ENCODE measurements around the gene KIF3C. TPM values are rescaled to one million over a fixed set of nuclear protein-coding genes. Genes with fewer than 3 reads are reported as not detected.

The KIF3C gene
- total and polyA plus RNA-seq, 10 of the 15 experiments (the other 5 are each of a cell fraction or from before 2014, with no cell fraction given) = 0.10 to 0.63 (median 0.46) TPM

DNA sequence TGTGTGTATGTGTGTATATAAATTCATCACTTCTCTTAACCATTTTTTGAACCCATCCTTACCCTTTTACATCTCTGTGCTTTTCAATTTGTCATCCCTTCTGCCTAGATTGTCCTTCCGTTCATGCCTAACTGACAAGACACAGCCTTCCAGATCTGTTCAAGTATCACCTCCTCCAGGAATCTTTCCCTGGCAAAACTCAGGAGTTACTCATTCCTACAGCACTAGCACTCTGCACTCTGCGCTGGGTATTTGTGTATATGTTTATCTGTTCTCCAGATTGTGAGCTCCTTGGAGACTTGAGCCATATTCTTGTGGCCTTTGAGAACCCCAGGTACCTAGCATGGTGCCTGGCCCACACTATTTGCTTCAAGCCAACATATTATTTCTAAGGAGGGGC lies 77.2 kb downstream of the KIF3C start (continued):
- no peak for TF ChIP-seq NFYA (IDR thresholded peaks at IDR 0.05; ENCODE audit: borderline replicate concordance, low read depth, low read length)
- no peak for TF ChIP-seq SRF (IDR thresholded peaks at IDR 0.05; ENCODE audit: low read depth in 2 of 2, low read length in 2 of 2)
- TF ChIP-seq CBX3 (IDR thresholded peaks at IDR 0.05; ENCODE audit: borderline replicate concordance, low read depth) = no peak
- TF ChIP-seq RUNX3 (IDR thresholded peaks at IDR 0.05; ENCODE audit: low read length) = no peak
- no peak for TF ChIP-seq MYB (IDR thresholded peaks at IDR 0.05; ENCODE audit: borderline replicate concordance, low read depth, low read length)
- no peak for TF ChIP-seq DPF2 (IDR thresholded peaks at IDR 0.05)
- no peak for TF ChIP-seq ZNF274 (IDR thresholded peaks at IDR 0.05; ENCODE audit: insufficient read depth, insufficient read length)

DNA sequence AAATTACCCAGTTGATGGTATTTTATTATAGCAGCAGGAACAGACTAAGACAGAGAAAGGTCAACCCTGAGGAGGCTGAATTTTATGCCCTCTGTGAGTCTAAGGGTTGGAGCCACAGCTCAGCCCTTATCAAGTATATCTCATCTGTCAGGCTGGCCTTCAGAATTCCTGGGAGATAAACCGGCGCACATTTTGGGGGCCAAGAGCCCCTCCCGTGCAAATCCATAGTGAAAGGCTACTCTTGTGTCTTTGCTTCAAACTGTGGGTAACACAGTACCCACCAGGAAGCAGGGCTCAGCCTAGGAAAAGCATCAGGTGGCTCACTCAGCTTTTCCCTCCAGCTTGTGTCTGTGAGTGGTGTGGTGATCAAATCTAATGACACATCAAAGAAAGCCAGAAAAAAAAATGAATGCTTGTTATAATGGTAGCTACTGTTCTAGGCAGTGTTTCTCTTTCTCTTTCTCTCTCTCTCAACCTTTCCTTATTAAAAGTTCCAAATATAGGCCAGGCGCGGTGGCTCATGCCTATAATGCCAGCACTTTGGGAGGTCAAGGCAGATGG lies 79.0 kb downstream of the KIF3C start:
- Histone ChIP-seq H2AFZ (ENCODE audit: control insufficient read depth, low read depth, low read length) (no peak overlapping the region), H3K27me3 (replicated peaks in 1 of 2; ENCODE audit: control insufficient read depth in 2 of 2, insufficient read depth in 2 of 2, low read length in 1 of 2) (no peaks in the 10 kb centered on the region; a peak in 2 of 4 replicates), H3K9me3 (replicated peaks; ENCODE audit: control insufficient read depth, insufficient read depth, low read length) (no peaks in the 10 kb centered on the region), H3K9ac (ENCODE audit: control insufficient read depth, insufficient read depth, low read length) (no peak overlapping the region), H3K4me1 (ENCODE audit: control insufficient read depth, insufficient read depth, low read length) (no peaks in the 10 kb centered on the region), H4K20me1 (ENCODE audit: control insufficient read depth, insufficient read depth) (no peaks in the 10 kb centered on the region), H3K4me3 (no peak overlapping the region), H3K4me2 (ENCODE audit: control insufficient read depth, insufficient read depth) (no peak overlapping the region), H3K36me3 (ENCODE audit: control insufficient read depth in 2 of 2, insufficient read depth in 2 of 2, low read length in 1 of 2) (no peaks in the 10 kb centered on the region), H3K27ac (ENCODE audit: control insufficient read depth, insufficient read depth) (no peak overlapping the region), H3K79me2 (ENCODE audit: control insufficient read depth, insufficient read depth, low read length) (no peaks in the 10 kb centered on the region)
- BruUV-seq (replicated peaks) = no TSS peak
- DNase-seq (ENCODE audit: low read depth, low spot score) (no peak), FAIRE-seq (no peak), ATAC-seq (no peak)
- RAD21 ChIA-PET (ENCODE audit: unreplicated experiment) = no interaction called here
- TF ChIP-seq, protein P1, sequence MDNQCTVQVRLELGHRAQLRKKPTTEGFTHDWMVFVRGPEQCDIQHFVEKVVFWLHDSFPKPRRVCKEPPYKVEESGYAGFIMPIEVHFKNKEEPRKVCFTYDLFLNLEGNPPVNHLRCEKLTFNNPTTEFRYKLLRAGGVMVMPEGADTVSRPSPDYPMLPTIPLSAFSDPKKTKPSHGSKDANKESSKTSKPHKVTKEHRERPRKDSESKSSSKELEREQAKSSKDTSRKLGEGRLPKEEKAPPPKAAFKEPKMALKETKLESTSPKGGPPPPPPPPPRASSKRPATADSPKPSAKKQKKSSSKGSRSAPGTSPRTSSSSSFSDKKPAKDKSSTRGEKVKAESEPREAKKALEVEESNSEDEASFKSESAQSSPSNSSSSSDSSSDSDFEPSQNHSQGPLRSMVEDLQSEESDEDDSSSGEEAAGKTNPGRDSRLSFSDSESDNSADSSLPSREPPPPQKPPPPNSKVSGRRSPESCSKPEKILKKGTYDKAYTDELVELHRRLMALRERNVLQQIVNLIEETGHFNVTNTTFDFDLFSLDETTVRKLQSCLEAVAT (IDR thresholded peaks at IDR 0.05) = no peak
- TF ChIP-seq SIX5 (IDR thresholded peaks at IDR 0.05; ENCODE audit: low read depth, low read length, severe bottlenecking) (no peak), RFX5 (IDR thresholded peaks at IDR 0.05; ENCODE audit: low read depth, low read length) (no peak)
- TF ChIP-seq, protein P2, sequence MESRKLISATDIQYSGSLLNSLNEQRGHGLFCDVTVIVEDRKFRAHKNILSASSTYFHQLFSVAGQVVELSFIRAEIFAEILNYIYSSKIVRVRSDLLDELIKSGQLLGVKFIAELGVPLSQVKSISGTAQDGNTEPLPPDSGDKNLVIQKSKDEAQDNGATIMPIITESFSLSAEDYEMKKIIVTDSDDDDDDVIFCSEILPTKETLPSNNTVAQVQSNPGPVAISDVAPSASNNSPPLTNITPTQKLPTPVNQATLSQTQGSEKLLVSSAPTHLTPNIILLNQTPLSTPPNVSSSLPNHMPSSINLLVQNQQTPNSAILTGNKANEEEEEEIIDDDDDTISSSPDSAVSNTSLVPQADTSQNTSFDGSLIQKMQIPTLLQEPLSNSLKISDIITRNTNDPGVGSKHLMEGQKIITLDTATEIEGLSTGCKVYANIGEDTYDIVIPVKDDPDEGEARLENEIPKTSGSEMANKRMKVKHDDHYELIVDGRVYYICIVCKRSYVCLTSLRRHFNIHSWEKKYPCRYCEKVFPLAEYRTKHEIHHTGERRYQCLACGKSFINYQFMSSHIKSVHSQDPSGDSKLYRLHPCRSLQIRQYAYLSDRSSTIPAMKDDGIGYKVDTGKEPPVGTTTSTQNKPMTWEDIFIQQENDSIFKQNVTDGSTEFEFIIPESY (IDR thresholded peaks at IDR 0.05) = no peak
- TF ChIP-seq, protein P3, sequence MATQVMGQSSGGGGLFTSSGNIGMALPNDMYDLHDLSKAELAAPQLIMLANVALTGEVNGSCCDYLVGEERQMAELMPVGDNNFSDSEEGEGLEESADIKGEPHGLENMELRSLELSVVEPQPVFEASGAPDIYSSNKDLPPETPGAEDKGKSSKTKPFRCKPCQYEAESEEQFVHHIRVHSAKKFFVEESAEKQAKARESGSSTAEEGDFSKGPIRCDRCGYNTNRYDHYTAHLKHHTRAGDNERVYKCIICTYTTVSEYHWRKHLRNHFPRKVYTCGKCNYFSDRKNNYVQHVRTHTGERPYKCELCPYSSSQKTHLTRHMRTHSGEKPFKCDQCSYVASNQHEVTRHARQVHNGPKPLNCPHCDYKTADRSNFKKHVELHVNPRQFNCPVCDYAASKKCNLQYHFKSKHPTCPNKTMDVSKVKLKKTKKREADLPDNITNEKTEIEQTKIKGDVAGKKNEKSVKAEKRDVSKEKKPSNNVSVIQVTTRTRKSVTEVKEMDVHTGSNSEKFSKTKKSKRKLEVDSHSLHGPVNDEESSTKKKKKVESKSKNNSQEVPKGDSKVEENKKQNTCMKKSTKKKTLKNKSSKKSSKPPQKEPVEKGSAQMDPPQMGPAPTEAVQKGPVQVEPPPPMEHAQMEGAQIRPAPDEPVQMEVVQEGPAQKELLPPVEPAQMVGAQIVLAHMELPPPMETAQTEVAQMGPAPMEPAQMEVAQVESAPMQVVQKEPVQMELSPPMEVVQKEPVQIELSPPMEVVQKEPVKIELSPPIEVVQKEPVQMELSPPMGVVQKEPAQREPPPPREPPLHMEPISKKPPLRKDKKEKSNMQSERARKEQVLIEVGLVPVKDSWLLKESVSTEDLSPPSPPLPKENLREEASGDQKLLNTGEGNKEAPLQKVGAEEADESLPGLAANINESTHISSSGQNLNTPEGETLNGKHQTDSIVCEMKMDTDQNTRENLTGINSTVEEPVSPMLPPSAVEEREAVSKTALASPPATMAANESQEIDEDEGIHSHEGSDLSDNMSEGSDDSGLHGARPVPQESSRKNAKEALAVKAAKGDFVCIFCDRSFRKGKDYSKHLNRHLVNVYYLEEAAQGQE (IDR thresholded peaks at IDR 0.05; ENCODE audit: low read depth, low read length) = no peak
- CTCF ChIA-PET = interaction anchor here (0.7 kb wide), 1 partner anchor 450 kb away, joined by 3 read pairs; no protein-coding TSS in a partner anchor
- WGBS (ENCODE audit: insufficient coverage, insufficient replicate concordance, low lambda C conversion rate, missing lambda C conversion rate) = 71% methylated on average over 5 of the region's 5 CpGs
- intact Hi-C loops (cut with micrococcal nuclease; ENCODE audit: unreplicated experiment) (no loop called here), in situ Hi-C loops (cut with MboI) (loop anchor here (5.0 kb wide), 1 partner anchor 49 kb away; no protein-coding TSS in a partner anchor)
- SMC1A ChIA-PET (ENCODE audit: uncharacterized antibody, unreplicated experiment) = no interaction called here
- POLR2A ChIA-PET = no interaction called here

Measured in GM12878 (cell line).